WI38 (cell line): Measurements from ENCODE around the gene CPNE2.

ENCODE experiments used
- H3K4me3 ChIP-seq: 2 replicates; pipeline ENCODE4 v1.5.1; 2011; ENCODE audit warnings: low read depth, mild to moderate bottlenecking, control low read depth, low read length
- TF ChIP-seq, protein P1 (sequence below): IDR thresholded peaks from 2 replicates; pipeline ENCODE4 v1.5.1; 2012; ENCODE audit warnings: low read depth, mild to moderate bottlenecking, control low read depth, low read length

Gene CPNE2

DNA sequence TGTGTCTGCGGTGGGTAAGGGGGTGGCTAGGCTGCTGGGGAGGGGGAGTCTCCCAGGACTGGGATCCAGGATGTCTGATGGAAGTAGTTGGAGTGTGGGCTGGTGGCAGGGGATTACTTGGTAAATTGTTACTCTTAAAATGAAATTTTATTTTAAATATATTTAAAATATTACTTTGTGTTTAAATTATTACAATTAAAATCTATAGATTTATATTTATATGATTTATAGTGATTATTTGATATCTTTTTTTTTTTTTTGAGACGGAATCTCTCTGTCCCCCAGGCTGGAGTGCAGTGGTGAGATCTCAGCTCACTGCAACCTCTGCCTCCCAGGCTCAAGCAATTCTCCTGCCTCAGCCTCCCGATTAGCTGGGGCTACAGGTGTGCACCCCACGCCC, 18.6 kb downstream of the CPNE2 start:
- no peak overlapping the region for H3K4me3 ChIP-seq
- TF ChIP-seq, protein P1, sequence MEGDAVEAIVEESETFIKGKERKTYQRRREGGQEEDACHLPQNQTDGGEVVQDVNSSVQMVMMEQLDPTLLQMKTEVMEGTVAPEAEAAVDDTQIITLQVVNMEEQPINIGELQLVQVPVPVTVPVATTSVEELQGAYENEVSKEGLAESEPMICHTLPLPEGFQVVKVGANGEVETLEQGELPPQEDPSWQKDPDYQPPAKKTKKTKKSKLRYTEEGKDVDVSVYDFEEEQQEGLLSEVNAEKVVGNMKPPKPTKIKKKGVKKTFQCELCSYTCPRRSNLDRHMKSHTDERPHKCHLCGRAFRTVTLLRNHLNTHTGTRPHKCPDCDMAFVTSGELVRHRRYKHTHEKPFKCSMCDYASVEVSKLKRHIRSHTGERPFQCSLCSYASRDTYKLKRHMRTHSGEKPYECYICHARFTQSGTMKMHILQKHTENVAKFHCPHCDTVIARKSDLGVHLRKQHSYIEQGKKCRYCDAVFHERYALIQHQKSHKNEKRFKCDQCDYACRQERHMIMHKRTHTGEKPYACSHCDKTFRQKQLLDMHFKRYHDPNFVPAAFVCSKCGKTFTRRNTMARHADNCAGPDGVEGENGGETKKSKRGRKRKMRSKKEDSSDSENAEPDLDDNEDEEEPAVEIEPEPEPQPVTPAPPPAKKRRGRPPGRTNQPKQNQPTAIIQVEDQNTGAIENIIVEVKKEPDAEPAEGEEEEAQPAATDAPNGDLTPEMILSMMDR = no peak

DNA sequence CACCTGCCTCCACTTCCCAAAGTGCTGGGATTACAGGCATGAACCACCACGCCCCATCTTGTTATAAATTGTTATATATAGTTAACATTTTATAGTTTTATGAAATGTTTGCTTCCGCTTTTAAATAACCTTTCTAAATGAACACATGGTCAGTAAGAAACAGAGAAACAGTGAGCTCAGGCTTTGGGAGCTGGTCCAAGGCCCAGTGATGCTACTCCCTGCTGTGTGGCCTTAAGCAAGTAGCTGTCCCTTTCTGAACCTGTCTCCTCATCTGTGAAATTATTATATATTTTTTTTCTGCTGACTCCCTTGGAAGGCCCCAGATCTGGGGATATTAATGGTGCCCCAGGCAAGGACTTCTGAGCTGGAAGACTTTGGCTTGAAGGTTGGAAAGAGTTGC, 19.0 kb downstream of the CPNE2 start:
- H3K4me3 ChIP-seq = no peak overlapping the region
- TF ChIP-seq, protein P1 = no peak

DNA sequence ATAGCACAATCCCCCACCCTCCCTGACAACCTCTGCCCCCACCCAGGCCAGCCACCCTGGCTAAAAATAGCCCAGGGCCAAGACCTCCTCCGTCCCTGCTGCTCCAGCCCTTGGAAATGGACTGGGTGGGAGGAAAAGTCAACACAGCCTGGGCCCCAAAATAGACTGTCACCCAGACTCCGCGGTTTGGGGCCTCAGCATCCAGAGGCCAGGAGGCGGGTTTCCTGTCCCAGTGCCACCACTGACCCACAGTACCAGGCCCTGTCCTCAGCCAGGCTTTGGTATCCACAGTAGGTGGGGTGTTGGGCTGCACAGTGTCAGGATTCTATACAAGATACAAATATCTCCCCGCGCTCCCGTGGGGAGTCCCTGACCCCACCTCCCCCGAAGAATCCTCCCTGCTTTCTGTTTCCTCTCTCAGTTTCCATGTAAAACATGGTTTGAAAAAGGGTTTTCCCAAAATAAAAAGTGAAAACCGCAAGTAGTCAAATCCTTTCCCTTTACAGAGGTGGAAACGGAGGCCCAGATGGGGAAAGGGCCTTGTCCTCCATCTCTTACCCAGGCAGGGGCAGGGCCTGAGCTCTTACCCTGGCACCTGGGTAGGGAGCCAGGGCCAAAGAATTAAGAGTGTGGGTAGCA, 20.1 kb downstream of the CPNE2 start:
- no peak overlapping the region for H3K4me3 ChIP-seq
- TF ChIP-seq, protein P1 = no peak

DNA sequence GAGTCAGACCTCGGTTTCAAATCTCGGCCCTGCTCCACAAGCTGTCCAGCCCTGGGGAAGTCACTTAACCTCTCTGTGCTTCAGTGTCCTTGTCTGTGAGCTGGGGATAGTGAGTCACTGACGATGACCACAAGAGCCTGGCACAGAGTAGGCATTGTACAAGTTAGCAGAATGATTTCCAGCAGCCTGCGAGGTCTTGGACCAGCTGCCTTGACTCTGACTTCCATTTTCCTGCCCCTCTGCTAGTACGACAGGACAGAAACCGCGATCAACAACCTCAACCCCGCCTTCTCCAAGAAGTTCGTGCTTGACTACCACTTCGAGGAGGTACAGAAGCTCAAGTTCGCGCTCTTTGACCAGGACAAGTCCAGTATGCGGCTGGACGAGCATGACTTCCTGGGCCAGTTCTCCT, 20.7 kb downstream of the CPNE2 start:
- no peak overlapping the region for H3K4me3 ChIP-seq
- TF ChIP-seq, protein P1 = no peak

DNA sequence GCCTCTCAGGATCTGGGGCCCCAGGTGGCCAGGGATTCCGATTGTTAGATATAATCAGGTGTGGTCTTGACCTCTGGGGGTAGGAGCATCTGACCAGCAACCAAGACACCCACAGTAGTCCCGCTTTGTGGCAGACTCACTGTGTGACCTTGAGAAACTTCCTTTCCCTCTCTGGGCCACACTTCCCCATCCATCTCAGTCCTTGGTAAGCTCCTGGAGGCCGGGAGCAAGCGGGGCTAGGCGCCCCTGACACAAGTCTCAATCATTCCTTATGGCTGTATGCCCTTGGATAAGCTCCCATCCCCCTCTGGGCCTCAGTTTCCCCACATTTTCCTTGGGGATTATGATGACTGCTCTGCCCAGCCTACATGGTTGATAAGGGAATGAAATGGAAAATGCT, 21.3 kb downstream of the CPNE2 start:
- TF ChIP-seq, protein P1 = no peak

DNA sequence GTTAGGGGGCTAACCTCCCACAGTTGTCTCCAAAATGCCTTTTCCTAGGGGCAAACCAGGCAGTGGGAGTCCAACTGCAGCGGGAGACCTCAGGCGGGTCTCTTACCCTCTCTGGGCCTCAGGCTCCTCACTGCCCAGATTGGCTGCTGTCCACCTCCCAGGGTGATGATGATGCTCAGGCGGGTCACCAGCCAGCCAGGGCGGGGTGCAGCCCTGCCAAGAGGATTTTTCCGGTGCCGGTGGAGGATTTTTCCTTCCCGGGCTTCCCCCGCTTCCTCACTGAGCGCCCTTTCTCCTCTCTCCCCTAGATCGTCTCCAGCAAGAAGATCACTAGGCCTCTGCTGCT, 22.8 kb downstream of the CPNE2 start:
- TF ChIP-seq, protein P1 = no peak
- H3K4me3 ChIP-seq = no peak overlapping the region

More for the DNA sequence above, 21.3 kb downstream of the CPNE2 start:
- H3K4me3 ChIP-seq = no peak overlapping the region

DNA sequence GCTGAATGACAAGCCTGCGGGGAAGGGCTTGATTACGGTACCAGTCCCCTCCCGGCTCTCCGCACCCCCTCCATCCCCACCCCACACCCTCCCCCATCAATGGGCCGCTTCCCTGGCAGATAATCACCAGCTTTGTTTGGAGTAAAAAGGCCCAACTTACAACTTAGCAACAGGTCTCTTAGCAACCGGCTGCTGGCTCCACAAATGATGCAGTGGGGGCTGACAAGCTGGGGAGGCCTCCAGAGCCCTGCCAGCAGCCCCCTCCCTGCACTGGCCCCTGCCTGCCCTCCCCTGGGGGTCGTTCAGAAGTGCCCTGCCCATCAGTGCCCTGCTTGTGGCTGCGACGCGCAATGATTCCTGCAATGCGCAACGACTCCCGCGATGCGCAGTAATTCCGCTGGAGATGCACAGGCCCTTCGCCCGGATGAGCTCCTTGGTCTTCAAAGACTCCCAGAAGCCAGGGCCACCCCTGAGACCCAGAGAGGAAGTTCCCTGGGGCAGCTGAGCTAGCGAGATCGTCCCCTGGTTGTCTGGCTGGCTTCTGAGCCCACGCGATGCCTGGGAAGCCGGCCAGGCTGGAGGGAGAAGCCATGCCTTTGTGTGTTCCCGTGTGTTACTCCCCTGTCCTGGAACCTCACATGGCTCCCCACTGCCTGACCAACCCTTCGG, 23.3 kb downstream of the CPNE2 start:
- no peak overlapping the region for H3K4me3 ChIP-seq
- TF ChIP-seq, protein P1 = no peak
